DND-41 (cell line): ENCODE data around the gene MR1.

Experiments used
- ATAC-seq: fragments of 200-7000 bp; cut with Tn5 transposase; 3 replicates; pipeline ENCODE4 v1.9.1; 2021; ENCODE audit warnings: low read depth; ENCODE audit not compliant: insufficient read depth
- DNase-seq: peaks from one replicate; pipeline ENCODE4 v3.0.0-alpha.2; 2020
- H2AFZ ChIP-seq: 2 replicates; pipeline ENCODE4 v1.6.0; 2012; ENCODE audit warnings: low read depth, low read length
- H3K27ac ChIP-seq: 2 replicates; pipeline ENCODE4 v1.5.1; 2012; ENCODE audit warnings: low read length, inconsistent platforms
- H3K27me3 ChIP-seq: fragments of 200-600 bp; sonication (generic); 2 replicates; pipeline ENCODE4 v1.6.0; 2012; ENCODE audit warnings: low read length, mild to moderate bottlenecking, inconsistent platforms; ENCODE audit not compliant: insufficient read depth, poor library complexity
- H3K36me3 ChIP-seq: 2 replicates; pipeline ENCODE4 v1.5.1; 2012; ENCODE audit warnings: low read length, inconsistent platforms; ENCODE audit not compliant: insufficient read depth
- H3K4me1 ChIP-seq: 2 replicates; pipeline ENCODE4 v1.5.1; 2012; ENCODE audit warnings: mild to moderate bottlenecking, low read length; ENCODE audit not compliant: insufficient read depth
- H3K4me2 ChIP-seq: 2 replicates; pipeline ENCODE4 v1.6.0; 2012; ENCODE audit warnings: mild to moderate bottlenecking, moderate library complexity, low read length, inconsistent platforms; ENCODE audit not compliant: insufficient read depth
- H3K4me3 ChIP-seq, 2 experiments: fragments of 200-600 bp in 1 of 2; shearing (Covaris generic) in 1 of 2; 2 replicates each; pipeline ENCODE4 v1.5.1; 2012 to 2016; ENCODE audit warnings: inconsistent platforms in 2 of 2, low read length in 2 of 2, mild to moderate bottlenecking in 2 of 2, low read depth in 1 of 2, moderate library complexity in 1 of 2
- H3K79me2 ChIP-seq: 2 replicates; pipeline ENCODE4 v1.6.0; 2012; ENCODE audit warnings: low read length, inconsistent platforms; ENCODE audit not compliant: insufficient read depth
- H3K9ac ChIP-seq: 2 replicates; pipeline ENCODE4 v1.6.0; 2012; ENCODE audit warnings: low read depth, mild to moderate bottlenecking, inconsistent platforms, low read length, moderate library complexity
- H3K9me3 ChIP-seq: 2 replicates; pipeline ENCODE4 v1.5.1; 2012; ENCODE audit warnings: low read length, moderate library complexity, mild to moderate bottlenecking, inconsistent platforms; ENCODE audit not compliant: insufficient read depth, severe bottlenecking
- H4K20me1 ChIP-seq: 2 replicates; pipeline ENCODE4 v1.6.0; 2012; ENCODE audit warnings: low read length; ENCODE audit not compliant: insufficient read depth
- EZH2 ChIP-seq: IDR thresholded peaks from 3 replicates; pipeline ENCODE4 v1.6.1; 2012; ENCODE audit warnings: borderline replicate concordance, low read depth, mild to moderate bottlenecking, moderate library complexity, low read length, inconsistent platforms; ENCODE audit not compliant: severe bottlenecking
- TF ChIP-seq, protein P1 (sequence below): IDR thresholded peaks from 2 replicates; pipeline ENCODE4 v1.5.1; 2012; ENCODE audit warnings: borderline replicate concordance, low read length, moderate library complexity, mild to moderate bottlenecking; ENCODE audit not compliant: poor library complexity, severe bottlenecking; ENCODE audit errors: extremely low read depth

Gene MR1

DNA sequence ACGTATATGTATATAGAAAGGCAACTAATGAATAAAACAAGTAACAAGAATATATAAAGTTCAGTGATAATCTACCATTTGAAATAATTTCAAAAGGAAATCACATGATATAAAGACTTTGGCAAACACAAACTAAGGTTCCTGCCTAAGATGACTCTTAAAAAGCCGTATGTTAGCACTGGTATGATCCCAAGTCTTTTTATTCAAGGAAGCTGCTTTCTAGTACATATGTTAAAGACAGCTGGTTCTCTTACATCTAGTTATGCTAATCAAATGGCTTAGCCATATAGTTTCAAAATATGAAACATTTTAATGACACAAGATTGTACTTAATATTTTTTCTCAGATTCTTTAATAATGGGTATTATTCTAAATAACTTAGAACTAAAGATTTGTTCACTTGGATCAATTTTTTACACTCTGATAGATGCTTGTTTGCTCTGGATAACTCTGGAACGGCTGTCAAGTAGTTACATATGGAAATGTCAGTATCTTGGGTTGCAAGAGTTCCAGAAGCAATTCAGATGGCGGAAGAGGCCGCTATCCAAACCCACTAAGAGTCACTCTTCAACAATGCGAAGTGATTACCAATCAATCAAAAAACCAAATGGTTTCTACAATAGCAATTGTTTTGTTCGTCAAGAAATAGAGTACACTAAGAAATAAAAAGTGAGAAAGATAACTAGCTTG lies 32.5 kb upstream of the MR1 start:
- TF ChIP-seq, protein P1, sequence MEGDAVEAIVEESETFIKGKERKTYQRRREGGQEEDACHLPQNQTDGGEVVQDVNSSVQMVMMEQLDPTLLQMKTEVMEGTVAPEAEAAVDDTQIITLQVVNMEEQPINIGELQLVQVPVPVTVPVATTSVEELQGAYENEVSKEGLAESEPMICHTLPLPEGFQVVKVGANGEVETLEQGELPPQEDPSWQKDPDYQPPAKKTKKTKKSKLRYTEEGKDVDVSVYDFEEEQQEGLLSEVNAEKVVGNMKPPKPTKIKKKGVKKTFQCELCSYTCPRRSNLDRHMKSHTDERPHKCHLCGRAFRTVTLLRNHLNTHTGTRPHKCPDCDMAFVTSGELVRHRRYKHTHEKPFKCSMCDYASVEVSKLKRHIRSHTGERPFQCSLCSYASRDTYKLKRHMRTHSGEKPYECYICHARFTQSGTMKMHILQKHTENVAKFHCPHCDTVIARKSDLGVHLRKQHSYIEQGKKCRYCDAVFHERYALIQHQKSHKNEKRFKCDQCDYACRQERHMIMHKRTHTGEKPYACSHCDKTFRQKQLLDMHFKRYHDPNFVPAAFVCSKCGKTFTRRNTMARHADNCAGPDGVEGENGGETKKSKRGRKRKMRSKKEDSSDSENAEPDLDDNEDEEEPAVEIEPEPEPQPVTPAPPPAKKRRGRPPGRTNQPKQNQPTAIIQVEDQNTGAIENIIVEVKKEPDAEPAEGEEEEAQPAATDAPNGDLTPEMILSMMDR: no peak
- TF ChIP-seq EZH2: no peak
- H3K9me3 ChIP-seq: no peaks in the 10 kb centered on the region
- no peak overlapping the region for H3K4me3 ChIP-seq
- no peak overlapping the region for H2AFZ ChIP-seq
- no peak overlapping the region for H3K27ac ChIP-seq
- H3K9ac ChIP-seq: no peak overlapping the region
- peaks cover 72% of the 10 kb centered on the region for H3K36me3 ChIP-seq
- H3K4me1 ChIP-seq: no peaks in the 10 kb centered on the region
- H3K27me3 ChIP-seq: no peaks in the 10 kb centered on the region
- H4K20me1 ChIP-seq: peaks cover 8% of the 10 kb centered on the region; the same call in 1 of the 2 replicates
- peaks cover 44% of the 10 kb centered on the region for H3K79me2 ChIP-seq
- ATAC-seq: no peak
- DNase-seq: no peak
- no peak overlapping the region for H3K4me2 ChIP-seq

DNA sequence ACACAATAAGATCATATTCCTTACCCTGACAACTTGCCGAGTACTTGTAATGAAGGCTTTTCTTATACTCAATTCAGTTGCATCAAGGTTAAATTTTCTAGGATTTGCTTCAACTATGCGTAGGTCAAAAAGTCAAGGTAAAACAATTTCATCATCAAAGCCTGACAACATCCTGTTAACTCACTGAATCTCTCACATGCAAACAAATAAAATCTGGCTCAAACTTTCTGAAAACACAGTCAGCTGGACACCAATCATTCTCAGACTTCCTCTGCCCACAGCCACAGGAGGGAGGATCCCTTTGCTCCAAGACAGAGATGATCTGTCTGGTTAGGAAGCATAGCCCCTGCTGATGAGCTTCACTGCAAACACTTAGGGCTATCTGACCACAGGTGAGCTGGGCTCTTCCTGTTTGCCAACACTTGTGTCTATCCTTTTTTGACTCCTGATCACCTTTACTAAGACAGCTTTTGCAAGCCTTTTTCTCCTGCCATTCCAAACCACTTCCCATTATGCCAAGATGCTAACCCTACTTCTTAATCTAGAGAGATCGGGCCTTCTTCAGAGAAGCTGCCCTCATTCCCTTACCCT lies 31.1 kb upstream of the MR1 start:
- DNase-seq (no peak), ATAC-seq (no peak)
- Histone ChIP-seq H3K9me3 (no peaks in the 10 kb centered on the region), H4K20me1 (peaks cover 16% of the 10 kb centered on the region; the same call in 1 of the 2 replicates), H3K36me3 (peaks cover 65% of the 10 kb centered on the region), H3K4me1 (no peaks in the 10 kb centered on the region), H3K4me2 (no peak overlapping the region), H3K27ac (no peak overlapping the region), H3K27me3 (no peaks in the 10 kb centered on the region), H2AFZ (no peak overlapping the region), H3K4me3 (no peak overlapping the region), H3K79me2 (peaks cover 50% of the 10 kb centered on the region), H3K9ac (no peak overlapping the region)
- TF ChIP-seq EZH2: no peak
- TF ChIP-seq, protein P1: no peak

DNA sequence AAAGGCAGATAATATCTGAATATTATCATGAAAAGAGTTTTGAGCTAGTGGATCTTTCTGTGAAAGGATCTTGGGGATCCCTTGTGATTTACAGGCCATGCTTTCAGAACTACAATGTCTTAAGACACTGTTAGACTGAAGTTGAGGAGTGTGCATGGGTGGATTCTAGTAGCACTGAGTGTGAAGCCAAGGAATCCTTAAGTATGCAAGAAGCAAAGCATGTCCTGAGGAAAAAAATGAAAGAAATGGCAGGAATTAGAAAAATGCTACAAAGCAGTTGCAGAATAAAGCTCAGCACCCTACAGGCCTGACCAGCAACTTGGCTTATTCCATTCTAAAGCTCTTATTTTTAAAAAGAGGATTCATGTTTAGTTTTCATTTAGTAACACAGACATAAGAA lies 23.0 kb upstream of the MR1 start:
- Histone ChIP-seq H2AFZ (no peak overlapping the region), H3K79me2 (peaks cover 97% of the 10 kb centered on the region), H3K9ac (no peak overlapping the region)

More for the DNA sequence above, 23.0 kb upstream of the MR1 start:
- H3K27ac ChIP-seq: no peak overlapping the region
- no peaks in the 10 kb centered on the region for H3K9me3 ChIP-seq
- TF ChIP-seq, protein P1: no peak
- TF ChIP-seq EZH2: no peak
- no peak overlapping the region for H3K4me2 ChIP-seq
- peaks cover 5% of the 10 kb centered on the region; the same call in 1 of the 2 replicates for H3K36me3 ChIP-seq
- DNase-seq (no peak), ATAC-seq (no peak)
- no peak overlapping the region for H3K4me3 ChIP-seq
- peaks cover 57% of the 10 kb centered on the region; the same call in 1 of the 2 replicates for H4K20me1 ChIP-seq
- H3K27me3 ChIP-seq: no peaks in the 10 kb centered on the region
- peaks cover 35% of the 10 kb centered on the region for H3K4me1 ChIP-seq
